ENCODE measurements around the gene MAPT. TPM values are rescaled to one million over a fixed set of nuclear protein-coding genes. Genes with fewer than 3 reads are reported as not detected.
A peak's percentile ranks its signal among the peaks of the same experiment; 100 is the strongest.
"Not testable (repeated sequence)": the region's sequence is repeated elsewhere in the genome, so short reads cannot be mapped to it uniquely, and the experiment has no call there.

MAPT gene
- total RNA-seq, 1 donor from 2014 or later, result 4.8 TPM

- no peak for DNase-seq (ENCODE audit: low spot score)
- ATAC-seq, result peak; percentile 81
Observed at GRCh38 chr17:45940826-45941225, 46.5 kb downstream of the MAPT start.

GRCh38 chr17:45941395-45941794 is 47.0 kb downstream of the MAPT start:
- ATAC-seq (no peak), DNase-seq (ENCODE audit: low spot score) (no peak)
- intact Hi-C loops (cut with DNase I), result no loop called here

More at GRCh38 chr17:45940826-45941225, 46.5 kb downstream of the MAPT start:
- intact Hi-C loops (cut with DNase I), result no loop called here

DNA sequence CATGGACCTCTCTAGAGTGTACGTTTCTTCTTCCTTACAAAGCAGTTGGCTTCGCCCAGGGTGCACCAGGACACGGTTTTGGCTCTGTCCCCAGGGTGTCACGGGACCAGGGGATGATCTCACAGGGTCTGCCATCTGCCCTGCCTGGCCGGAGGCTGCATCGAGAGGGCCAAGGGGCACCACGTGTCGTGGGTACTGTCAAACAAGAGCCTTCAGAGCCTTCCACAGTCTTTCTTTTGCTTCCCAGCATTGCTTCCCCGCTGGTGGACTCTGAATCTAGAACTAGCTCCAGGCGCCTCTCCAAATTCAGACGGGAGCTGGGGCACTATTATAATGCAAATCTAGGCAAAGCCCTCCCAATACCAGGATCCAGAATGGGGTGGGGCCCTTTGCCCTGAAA is 47.9 kb downstream of the MAPT start:
- DNase-seq (ENCODE audit: low spot score), result no peak
- intact Hi-C loops (cut with DNase I), result no loop called here
- ATAC-seq, result peak; percentile 77

DNA sequence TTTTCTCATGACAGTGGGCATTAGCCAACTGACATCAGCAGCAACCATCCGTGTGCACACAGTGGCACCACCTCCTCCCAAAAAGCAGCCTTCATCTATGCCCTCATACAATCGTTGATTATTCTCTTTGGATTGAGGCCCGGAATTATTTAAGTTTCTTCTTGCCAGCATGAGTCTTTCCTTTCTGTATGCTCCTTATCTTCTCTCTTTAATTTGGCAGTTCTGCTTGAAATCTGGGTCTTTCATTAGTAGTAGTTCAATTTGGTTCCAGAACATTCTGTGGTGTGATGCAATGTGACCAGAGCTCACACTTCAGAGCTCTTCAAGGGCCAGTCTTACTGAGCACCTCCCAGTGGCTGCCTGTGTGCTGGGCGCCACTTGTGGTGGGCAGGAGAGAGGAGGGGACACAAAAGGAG is 52.5 kb downstream of the MAPT start:
- ATAC-seq, result no peak
- no peak for DNase-seq (ENCODE audit: low spot score)
- intact Hi-C loops (cut with DNase I), result no loop called here

DNA sequence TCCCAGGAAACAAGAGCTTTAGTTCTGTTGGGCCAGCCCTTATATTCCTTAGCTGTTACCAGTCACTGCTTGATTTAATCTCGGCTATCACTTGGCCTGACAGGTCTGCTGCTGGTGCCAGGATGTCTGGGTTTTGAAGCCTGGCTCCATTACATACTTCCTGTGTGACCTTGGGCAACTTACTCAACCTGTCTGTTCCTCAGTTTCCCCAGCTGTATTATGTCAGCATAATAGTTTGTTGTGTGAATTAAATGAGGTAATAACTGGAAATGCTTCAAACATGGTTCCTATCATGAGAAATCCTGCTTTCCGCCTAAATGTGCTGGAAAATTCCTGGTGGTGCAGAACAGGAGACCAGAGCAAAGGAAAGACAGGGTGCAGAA is 54.1 kb downstream of the MAPT start:
- no peak for DNase-seq (ENCODE audit: low spot score)
- intact Hi-C loops (cut with DNase I), result no loop called here
- ATAC-seq, result no peak

- ATAC-seq, result peak; percentile 94
- intact Hi-C loops (cut with DNase I), result no loop called here
- DNase-seq (ENCODE audit: low spot score), result peak; percentile 83
Observed at GRCh38 chr17:45948881-45949624, 54.7 kb downstream of the MAPT start.

DNA sequence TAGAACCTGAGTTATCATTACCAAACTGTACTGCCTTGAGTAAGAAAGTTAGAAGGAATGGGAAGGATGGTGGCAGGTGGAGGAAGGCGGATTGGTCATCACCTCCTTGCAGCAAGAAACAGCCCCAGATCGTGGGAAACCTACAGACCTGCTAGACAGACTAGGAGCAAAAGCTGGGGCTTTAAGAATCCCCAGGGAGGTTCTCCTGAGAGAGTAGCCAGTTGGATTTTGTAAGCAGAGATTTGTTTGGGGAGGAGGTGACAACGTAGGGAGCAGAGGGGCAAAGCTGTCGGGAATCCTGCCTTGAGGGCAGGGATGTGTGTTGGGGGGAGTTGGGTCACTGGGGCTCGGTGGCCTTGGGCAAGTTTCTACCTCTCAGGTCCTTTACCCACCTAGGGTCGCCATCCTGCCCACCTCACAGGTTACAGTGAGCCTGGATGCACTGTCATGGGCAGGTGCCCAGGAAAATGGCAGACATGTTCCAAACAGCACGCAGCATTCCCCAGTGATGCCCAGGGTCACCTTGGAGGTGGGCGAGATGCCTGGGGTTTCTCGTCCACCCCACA is 55.5 kb downstream of the MAPT start:
- ATAC-seq (no peak), DNase-seq (ENCODE audit: low spot score) (no peak)
- intact Hi-C loops (cut with DNase I), result no loop called here

- DNase-seq (ENCODE audit: low spot score) (peak; percentile 14), ATAC-seq (no peak)
- intact Hi-C loops (cut with DNase I), result no loop called here
Observed at GRCh38 chr17:45950888-45951287, 56.5 kb downstream of the MAPT start.

DNA sequence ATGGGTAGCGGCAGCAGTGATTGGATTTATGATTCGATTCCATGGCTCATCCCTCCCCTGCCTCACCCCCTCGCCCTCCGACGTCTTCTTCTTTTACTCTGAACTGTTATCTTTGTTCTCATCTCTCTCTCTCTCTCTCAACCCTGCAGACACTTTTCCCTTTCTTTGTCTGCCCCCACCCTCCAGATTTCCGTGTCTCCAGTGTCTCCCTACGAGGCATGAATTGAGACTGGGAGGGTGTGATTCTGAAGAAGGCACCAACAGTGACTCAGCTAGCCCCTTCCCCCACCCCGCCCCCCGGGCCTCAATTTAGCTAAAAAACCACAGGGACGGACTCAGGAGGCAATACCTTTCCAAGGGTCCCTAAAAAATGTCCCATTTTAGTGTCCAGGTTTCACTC is 57.0 kb downstream of the MAPT start:
- no peak for ATAC-seq
- peak; percentile 12 for DNase-seq (ENCODE audit: low spot score)
- intact Hi-C loops (cut with DNase I), result no loop called here

- DNase-seq (ENCODE audit: low spot score) (no peak), ATAC-seq (no peak)
- intact Hi-C loops (cut with DNase I), result no loop called here
Observed at GRCh38 chr17:45951941-45952340, 57.6 kb downstream of the MAPT start.

DNA sequence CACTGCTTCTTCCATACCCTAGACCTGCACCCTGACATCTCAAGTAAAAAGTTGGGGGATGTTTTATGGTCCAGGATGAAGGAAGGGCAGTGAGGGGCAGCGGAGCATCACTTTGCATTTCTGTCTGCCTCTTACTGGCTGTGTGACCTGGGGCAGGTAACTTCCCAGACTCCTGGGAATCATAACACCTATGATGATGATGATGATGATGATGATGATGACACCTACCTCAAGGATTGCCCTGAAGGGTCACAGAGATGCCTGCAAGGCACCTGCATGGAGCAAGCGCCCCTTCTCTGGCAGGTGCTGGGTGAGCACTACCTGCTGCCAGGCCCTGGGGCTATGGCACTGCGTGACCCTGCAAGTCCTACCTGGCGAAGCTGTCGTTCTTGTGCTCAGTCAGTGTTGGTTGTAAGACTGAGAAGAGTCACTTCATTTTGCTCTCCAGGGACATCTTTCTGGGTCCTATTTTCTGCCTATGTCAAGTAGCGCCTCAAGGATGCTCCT is 58.5 kb downstream of the MAPT start:
- intact Hi-C loops (cut with DNase I), result no loop called here
- DNase-seq (ENCODE audit: low spot score) (peak; percentile 13), ATAC-seq (no peak)

DNA sequence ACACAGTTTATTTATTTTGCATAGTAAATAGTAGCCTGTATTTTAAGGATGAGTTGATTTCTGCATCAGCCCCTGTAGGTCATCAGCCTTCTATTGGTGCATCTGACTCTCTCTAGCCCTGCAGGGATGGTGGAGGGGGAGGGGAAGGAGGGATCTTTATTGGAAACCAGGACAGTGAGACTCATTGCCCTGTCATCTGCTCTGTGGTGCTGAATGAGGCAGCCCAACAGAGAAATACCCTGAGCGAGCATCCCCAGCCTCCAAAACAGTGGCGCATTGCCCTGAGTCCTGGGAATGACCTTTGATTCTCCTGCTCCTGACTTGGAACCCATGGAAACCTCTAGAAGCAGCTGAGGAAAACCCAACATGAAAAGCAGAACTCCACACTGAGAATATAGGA is 59.2 kb downstream of the MAPT start:
- DNase-seq (ENCODE audit: low spot score) (peak; percentile 8), ATAC-seq (no peak)
- intact Hi-C loops (cut with DNase I), result no loop called here

DNA sequence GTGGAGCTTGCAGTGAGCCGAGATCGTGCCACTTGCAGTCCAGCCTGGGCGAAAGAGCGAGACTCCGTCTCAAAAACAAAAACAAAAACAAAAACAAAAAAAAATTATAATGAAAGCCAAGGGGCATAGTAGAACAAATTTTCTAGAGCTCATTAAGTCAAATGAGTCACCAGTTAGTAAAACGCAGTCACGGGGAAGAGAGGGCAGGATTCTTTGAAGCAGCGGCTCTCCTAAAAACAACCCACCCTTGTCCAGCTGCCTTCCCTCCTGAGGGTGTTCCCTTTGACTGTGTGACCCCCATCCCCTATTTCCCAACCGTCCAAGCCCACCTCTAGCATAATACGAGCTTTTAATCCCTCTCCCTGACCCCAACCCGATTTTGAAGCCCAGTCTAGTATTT is 60.6 kb downstream of the MAPT start:
- ATAC-seq (no peak), DNase-seq (ENCODE audit: low spot score) (no peak)
- intact Hi-C loops (cut with DNase I), result no loop called here

- intact Hi-C loops (cut with DNase I), result no loop called here
- ATAC-seq (no peak), DNase-seq (ENCODE audit: low spot score) (peak; percentile 55)
Observed at GRCh38 chr17:45955326-45955725, 61.0 kb downstream of the MAPT start.

- intact Hi-C loops (cut with DNase I), result no loop called here
- ATAC-seq (no peak), DNase-seq (ENCODE audit: low spot score) (no peak)
Observed at GRCh38 chr17:45956090-45956489, 61.7 kb downstream of the MAPT start.

DNA sequence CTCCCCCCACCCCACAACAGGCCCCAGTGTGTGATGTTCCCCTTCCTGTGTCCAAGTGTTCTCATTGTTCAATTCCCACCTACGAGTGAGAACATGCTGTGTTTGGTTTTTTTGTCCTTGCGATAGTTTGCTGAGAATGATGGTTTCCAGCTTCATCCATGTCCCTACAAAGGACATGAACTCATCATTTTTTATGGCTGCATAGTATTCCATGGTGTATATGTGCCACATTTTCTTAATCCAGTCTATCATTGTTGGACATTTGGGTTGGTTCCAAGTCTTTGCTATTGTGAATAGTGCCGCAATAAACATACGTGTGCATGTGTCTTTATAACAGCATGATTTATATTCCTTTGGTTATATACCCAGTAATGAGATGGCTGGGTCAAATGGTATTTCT is 62.4 kb downstream of the MAPT start:
- ATAC-seq; intact Hi-C loops (cut with DNase I); DNase-seq (ENCODE audit: low spot score): not testable (repeated sequence)

- no peak for DNase-seq (ENCODE audit: low spot score)
- ATAC-seq, result no peak
- intact Hi-C loops (cut with DNase I), result no loop called here
Observed at GRCh38 chr17:45958307-45958706, 64.0 kb downstream of the MAPT start.

- no peak for ATAC-seq
- DNase-seq (ENCODE audit: low spot score), result no peak
- intact Hi-C loops (cut with DNase I), result no loop called here
Observed at GRCh38 chr17:45958994-45959665, 64.8 kb downstream of the MAPT start.

GRCh38 chr17:45960311-45960710 is 66.0 kb downstream of the MAPT start:
- no peak for DNase-seq (ENCODE audit: low spot score)
- ATAC-seq, result no peak
- intact Hi-C loops (cut with DNase I), result no loop called here

DNA sequence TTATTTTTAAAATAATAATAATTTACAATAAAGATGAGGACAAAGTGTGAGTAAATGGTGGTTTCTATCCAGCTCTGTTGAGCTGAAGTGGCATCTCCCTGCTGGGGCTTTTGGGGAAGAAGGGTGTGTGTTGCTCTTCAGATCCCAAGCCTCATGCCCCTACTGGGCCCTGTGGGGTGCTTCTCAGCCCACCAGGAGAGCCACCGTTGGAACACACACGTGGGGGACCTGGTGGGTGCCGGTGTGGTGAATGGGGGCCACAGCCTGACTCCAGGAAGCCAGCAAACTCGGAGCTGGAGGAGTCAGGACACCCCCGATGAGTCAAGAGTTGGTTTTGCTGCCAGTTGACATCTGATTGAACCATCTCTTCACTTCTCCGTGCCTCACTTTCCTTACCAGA is 66.9 kb downstream of the MAPT start:
- intact Hi-C loops (cut with DNase I), result no loop called here
- ATAC-seq (no peak), DNase-seq (ENCODE audit: low spot score) (no peak)

All from sciatic nerve (tissue), 2 donors.